Measurements from ENCODE around the gene CAMKMT.

DNA sequence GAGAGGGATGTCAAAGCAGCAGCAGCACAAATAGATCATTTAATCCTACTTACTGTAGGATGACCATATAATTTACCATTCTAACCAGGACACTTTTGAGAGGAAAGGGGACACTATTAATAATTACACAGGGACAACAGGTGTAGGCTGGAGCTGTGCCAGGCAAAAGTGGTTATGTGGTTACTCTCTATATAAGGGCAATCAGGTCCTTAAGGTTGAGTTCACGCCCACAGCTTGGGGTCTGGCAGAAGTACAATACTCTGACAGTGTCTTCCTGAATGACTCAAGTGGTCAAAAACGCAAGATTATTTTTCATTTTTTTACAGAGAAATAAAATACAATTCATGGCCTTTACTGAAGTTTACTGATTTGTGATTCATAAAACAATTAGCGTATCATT, 3.2 kb upstream of the CAMKMT start:
- TF ChIP-seq, protein P1, sequence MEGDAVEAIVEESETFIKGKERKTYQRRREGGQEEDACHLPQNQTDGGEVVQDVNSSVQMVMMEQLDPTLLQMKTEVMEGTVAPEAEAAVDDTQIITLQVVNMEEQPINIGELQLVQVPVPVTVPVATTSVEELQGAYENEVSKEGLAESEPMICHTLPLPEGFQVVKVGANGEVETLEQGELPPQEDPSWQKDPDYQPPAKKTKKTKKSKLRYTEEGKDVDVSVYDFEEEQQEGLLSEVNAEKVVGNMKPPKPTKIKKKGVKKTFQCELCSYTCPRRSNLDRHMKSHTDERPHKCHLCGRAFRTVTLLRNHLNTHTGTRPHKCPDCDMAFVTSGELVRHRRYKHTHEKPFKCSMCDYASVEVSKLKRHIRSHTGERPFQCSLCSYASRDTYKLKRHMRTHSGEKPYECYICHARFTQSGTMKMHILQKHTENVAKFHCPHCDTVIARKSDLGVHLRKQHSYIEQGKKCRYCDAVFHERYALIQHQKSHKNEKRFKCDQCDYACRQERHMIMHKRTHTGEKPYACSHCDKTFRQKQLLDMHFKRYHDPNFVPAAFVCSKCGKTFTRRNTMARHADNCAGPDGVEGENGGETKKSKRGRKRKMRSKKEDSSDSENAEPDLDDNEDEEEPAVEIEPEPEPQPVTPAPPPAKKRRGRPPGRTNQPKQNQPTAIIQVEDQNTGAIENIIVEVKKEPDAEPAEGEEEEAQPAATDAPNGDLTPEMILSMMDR (IDR thresholded peaks at IDR 0.05), result no peak
- no peak for TF ChIP-seq EP300 (IDR thresholded peaks at IDR 0.05)
